Activated gamma-delta T cell treated with anti-CD3 and anti-CD28 coated beads, Interleukin-2, amount 50 U/mL, for 16 hours (primary cell): ENCODE measurements around the gene MMP24OS.

Experiments used
- DNase-seq: peaks from one replicate; pipeline ENCODE4 v3.0.0-alpha.2; 2020; ENCODE audit warnings: low read depth

The MMP24OS gene

DNA sequence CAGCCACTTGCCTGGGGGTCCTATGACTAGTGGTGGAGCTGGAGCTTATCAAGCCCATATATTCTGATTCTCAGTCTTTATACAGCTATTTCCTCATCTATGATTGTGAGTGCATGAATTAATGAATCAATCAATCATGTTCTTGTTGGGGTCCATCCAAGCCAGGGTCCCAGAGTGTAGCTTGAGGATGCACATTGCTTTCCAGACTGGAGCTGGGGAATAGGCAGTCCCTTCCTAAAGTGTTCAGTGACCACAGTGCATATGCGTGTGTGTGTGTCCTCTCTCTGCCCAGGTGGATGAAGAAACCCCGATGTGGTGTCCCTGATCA lies 26.3 kb downstream of the MMP24OS start:
- DNase-seq, result no peak

DNA sequence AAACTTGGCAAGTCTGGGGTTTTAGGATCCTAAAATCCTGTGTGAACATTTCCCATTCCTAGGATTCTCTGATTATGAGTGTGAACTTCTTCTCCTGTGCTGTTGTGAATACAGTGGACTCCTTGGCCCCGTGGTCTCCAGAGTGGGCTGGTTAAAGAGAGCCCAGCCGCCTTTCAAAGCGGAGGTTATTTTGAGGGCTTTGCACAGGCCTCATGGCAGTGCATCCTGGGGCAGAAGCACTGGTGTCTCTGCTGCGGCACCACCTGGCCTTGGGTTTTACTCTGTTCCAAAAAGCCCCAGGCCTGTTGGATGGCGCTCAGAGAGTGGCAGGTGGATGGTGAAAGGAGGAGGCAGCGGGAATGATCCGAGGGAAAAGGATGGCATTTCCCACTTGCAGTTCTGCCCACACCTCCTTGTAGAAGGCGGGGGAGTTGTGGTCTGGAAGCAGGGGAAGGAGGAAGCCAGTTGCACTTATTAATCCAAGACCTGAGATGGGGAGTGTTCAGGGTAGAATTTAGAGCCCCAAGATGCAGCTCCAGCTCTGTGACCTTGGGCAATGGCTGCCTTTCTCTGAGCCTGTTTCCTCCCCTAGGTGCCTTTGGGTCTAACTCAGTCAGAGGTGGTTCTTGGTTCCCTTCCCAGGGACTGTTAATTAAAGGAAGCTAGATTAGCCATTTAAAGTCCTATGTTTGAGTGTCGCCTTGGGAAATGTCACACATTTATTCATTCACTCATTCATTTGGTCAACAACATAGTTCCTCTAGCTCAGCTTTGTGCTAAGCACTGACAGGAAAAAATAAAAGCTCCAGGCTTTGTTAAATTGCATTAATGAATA lies 29.1 kb downstream of the MMP24OS start:
- no peak for DNase-seq

DNA sequence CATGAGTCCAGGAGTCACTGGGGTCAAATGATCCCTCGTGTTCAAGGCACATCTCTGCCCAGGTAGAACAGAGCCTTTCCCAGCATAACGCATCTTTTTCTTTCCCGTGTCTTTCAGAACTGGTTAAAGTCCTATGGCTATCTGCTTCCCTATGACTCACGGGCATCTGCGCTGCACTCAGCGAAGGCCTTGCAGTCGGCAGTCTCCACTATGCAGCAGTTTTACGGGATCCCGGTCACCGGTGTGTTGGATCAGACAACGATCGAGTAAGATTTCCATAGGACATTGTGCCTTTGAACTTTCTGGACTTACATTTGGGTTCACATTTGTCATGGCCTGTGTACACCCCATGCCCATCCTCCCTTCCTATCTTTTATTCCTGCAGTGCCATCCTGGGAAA lies 31.2 kb downstream of the MMP24OS start:
- DNase-seq, result no peak

DNA sequence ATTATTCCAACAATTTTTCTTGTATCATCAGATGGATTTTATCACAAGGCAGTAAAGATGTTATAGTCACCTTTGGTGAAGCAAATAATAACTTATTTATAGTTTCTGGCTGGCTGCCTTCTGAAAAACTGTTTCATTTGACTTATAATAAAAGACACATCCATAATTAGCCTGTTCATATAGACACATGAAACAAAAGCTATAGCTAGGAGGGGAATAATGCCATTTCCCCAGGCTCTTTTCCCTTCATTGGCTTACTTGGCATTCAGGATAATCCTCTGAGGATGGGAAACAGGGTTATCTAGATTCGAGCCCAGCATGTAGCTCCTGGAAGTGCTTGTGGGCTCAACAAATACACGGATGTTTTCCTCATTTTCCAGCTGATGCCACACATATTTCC lies 33.9 kb downstream of the MMP24OS start:
- no peak for DNase-seq

DNA sequence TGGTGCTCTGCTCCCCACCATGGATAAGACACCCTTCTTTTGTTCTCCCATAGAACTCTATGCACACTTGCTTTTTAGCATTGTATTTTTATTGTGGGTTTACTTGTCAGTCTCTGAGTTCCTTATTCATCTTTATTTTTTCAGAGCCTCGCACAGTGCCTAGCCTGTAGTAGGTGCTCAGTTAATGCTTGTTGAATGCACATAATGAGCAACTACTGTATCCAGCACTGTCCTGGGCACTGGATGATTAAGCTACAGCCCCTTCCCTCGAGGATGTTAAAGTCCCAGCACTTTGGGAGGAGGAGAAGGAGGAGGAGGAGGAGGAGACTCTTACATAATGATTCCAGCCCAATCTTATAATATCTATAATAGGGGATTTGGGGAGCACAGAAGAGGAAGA lies 34.6 kb downstream of the MMP24OS start:
- no peak for DNase-seq

DNA sequence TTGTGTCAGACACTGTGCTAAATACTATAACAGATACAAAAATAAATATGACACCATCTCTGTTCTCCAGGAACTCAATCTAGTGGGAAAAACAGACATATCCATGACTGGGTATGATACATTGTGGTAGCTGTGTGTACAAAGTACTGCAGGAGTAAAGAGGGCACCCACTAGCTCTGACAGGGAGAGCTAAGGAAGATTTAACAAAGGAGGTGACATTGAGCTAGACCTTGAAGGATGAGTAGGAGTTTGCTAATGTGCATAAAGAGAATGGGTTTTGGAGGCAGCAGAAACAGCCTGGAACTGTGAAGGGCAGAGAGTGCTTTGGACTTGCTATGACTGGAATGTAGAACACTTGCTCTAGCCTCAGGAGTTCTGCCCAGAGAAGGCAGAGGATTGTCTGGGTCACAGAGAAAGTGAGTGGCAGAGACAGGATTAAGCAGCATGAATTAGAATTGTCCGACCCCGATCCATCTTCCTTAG lies 37.1 kb downstream of the MMP24OS start:
- no peak for DNase-seq

DNA sequence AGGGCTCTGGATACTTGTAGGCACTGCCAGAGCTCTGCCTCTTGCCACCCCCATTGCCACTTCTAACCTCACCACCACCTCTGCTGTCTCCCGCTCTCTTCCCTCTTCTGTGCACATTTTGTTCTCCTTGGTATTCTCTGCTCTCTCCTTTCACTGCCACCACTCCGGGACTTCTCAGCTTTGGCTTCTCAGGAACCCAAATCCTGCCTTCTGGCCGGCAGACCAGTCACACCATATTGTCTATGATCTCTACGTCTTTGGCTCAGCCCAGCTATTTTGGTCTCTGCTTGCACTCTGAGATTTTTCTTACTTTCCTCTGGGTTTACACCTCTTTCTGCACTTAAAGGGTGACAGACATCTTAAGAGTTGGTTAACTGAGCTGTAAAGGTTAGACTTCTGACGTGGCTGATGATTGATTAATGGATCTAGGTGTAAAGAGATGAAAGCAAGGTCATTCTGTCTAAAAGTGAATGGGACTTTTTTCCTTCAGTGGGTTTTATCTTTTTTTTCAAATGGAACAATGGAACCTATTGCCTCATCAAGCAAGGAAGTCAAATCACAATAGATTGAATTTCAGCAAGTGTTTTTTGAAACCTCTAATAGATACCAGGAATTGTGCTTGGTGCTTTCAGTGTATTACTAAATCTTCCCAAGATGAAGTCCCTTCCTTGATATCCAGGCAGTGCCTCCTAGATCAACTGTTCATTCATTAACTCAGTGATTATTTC lies 37.7 kb downstream of the MMP24OS start:
- DNase-seq, result no peak

DNA sequence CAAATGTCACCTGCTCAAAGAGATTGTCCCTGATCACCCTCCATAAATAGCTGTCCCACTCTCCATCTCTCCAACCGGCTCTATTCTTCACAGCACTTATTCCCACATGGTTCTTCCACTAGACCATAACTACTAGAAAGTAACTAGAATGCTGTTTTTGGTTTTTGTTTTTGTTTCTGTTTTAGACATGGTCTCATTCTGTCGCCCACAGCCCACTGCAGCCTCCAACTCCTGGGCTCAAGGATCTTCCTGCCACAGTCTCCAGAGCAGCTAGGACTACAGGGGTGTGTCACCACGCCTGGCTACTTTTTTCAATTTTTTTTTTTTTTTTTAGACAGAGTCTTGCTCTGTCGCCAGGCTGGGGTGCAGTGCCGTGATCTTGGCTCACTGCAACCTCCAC lies 39.2 kb downstream of the MMP24OS start:
- DNase-seq, result no peak

DNA sequence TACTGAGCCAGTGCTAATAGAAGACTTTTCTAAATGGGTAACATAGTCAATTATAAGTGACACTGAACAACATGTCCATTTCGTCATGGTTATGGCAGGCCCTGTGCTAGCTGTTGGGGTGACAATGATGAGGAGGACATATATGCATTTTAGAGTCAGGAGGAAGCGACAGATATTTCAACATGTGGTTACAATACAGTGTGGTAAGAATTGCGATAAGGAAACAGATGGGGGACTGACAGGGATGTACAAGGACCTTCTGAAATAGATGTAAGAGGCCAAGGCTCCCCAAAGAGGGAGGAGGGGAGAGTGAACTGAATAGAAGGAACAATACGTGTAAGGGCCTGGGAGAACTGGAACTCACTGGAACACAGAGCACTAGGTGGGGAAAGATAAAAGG lies 39.8 kb downstream of the MMP24OS start:
- DNase-seq, result no peak

DNA sequence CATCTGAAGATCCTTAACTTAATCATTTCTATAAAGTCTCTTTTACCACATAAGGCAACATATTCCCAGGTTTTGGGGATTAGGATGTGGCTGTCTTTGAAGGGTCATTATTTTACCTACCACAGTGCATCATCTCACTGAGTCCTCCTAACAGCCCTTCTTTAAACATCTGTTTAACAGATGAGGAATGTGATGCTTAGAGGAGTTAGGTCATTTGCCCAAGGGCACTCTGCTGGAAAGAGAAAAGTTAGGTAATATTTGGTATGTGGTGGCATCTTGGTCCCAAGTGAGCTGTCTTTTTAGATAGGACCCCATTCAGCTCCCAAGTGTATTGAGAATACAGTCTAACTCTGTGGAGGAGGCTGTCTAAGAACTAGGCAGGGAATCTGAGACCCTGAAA lies 40.4 kb downstream of the MMP24OS start:
- DNase-seq, result no peak

DNA sequence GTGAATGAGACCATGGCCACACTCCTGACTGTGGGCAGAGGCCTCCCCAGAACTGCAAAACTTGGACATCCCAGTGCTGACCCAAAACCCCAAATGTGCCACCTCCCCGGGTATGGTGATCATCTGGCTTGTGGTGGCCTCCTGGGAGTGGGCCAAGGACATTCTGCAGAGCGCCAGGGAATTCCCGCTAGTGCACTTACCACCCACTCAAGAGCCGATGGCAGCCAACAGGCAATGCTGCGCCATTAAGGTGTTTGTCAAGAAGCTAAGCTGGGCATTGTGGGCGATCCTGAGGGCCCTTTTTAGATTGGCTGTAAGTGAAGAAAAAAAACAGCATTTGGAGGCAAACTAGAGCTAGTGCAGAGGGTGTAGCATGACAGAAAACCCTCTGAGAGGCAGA lies 42.0 kb downstream of the MMP24OS start:
- no peak for DNase-seq

DNA sequence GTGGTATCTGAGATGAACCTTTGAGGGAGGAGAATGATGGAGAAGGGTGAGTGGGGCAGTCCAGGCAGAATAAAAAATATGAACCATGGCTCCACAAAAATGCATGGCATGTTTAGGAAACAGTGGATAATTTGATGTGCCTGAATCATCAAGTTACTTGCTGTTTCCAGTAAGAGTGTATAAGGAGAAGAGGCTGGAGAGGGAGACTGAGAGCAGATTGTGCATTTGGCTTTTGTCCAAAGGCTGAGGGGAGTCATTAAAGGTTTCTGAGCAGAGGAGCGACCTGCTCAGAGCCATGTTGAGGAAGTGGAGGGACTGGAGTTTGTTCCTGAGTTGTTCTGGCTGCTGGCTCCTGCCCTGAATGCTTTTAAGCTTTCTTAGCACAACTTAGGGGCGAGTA lies 45.3 kb downstream of the MMP24OS start:
- DNase-seq, result no peak

DNA sequence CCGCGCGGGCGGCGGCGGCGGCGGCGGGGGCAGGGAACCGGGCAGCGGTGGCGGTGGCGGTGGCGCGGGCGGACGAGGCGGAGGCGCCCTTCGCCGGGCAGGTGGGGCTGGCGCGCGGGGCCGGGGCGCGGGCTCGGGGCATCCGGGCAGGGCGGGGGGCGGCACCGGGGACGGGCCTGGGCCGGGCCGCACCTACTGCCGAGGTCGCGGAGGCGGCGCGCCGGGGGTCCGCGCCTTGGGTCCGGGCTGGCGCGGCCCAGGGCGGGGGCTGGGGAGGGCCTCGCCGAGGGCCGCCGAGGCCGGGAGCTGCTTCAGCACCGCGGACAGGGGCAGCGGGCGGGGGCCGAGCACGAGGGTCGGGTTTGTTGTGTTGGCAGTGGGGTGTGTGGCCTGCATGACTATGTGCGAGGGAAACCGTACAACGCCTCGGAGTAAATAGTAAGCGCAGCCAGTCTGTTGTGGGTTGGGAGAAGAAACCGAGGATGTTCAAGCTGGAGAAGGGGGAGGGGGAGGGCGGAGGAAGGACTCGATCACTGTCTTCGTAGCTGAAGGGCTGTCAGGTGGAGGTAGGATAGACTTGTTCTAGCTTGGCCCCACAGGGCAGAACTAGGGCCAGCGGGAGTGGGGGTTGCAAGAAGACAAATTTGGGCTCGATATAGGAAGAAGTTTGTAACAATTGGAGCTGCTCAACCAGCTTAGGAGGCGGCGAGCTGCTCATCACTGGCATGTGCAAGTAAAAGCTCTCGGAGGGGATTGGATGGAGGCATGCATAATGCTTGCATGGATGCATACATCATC lies 50.8 kb downstream of the MMP24OS start:
- DNase-seq, result peak; percentile 27
